Endothelial cell of hepatic sinusoid (primary cell): ENCODE measurements around the gene SGCE.

Experiments used
- in situ Hi-C: cut with HindIII; loops from 2 replicates; pipeline ENCODE4 v1.10.0; 2017; ENCODE audit warnings: low sequenced_read_pairs

Gene SGCE

DNA sequence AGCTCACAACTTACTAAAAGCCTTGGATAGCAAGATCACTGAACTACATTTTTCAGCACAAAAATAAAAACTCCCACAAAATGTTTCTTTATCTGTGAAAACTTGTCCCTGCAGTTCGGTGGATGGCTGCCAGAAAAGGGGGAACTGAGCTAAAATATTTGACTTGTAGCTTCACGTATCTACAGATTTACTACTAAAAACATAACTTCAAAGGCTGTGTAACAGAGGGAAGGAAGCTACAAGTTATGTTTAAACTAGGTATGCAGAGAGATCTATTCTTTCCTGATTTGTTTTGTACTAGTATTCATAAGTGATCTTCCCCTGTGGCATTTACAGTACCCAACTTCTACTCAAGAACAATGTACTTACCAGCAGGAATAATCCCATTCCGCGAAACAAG, 25.1 kb downstream of the SGCE start:
- in situ Hi-C loops: no loop called here

DNA sequence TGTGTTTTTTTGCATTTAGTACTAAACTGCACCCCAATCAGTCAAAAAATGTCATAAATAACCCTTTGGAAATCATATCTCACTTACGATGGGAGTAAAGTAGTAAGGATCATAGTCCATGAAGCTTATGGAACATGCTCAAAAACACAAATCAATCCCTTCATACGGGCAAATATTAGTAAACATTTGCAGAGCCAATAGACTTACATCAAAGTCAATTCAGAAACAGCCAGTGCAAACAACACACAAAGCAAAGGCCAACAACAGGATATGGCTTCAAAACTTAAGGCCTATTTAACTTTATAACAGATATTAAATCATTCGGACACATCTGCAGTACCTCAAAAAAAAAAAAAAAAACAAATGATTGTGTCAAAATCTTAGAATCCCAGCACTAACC, 32.1 kb downstream of the SGCE start:
- in situ Hi-C loops: no loop called here

DNA sequence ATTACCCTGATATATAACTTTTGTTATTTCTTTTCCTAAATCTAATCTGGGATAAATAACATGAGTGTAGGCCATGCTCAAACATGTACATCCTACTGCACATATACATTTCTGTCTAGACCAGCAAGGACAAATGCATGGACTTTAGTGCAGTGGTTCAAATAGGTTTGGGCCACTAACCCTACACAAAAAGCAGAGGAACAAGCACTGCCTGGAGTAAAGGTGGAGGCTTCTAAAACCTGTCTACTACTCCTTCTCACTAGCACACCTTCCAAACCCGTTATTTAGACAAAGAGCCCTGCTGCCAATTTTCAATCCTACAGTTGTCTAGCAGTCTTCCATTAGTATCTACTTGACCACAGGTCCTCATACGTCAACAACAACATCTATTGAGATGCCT, 34.8 kb downstream of the SGCE start:
- in situ Hi-C loops: no loop called here

DNA sequence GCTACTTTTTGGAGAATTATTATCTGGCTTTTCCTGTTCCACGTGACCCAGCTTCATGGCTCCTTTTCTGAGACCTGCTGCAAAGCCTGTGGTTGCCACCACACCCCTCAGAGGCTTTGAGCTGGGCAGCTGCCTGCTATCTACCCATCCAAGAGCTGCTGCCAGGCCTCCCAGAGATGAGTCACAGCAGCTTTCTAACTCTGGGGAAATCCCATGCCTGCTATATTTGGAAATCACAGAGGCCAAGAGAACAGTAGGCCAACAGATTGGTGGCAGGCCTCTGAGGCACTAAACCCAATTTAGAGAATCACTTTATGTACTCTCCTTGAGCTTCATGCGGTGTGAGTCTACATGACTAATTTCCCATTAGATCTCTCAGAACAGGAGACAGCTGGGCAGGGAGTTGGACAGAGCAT, 35.2 kb downstream of the SGCE start:
- in situ Hi-C loops: no loop called here

DNA sequence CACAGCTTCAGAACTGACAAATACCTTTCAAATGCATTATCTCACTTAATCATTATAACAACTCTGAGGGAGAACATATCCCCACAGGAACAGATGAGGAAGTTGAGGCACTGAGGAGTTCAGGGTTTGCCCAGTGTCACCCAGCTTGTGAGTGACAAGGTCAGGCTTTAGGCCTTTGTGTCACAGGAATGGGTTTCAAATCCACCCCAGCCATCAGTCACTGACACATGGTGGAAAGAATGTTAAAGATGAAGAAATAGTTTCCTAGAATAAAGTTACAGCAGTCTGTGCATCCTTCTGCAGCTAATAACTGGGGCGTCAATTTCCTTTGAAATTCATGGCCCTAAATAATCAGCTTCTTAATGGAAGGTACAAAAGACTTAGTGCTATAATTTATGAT, 37.8 kb downstream of the SGCE start:
- in situ Hi-C loops: no loop called here

DNA sequence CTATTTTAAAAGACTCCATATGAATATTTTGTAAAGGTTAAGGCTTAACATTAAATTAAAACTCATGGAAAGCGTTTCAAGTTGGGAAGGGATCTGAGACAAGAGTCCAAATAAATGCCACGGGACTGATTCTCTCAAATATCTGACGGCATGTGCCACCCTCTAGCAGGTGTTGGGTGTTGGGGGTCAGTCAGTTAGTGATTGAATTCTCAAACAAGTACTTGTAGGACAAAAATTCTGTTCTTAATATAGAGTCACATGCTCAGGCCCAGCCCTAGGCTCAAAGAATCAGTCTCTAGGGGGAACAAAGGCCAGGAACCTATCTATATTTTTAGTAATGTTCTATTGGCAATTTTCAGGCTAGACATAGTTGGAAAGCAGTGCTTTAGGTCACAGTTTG, 39.1 kb downstream of the SGCE start:
- in situ Hi-C loops: no loop called here

DNA sequence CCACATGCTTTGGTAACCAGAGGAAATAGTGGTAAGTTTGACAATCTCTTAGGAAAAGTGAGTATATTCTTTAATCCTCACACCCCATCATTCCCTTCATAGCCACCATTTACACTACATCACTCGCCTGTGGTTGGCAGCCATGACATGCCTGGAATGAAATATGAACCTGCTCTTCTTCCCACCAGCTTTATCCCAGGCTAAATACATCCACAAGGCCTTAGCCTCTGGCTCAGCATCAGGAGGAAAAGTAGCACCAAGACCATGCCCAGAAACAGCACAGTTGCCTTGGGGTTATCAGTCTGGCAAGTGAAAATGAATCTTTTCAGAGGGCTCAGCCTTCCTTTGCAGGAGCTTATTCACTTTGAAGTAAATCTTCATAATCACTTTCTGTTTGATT, 40.3 kb downstream of the SGCE start:
- in situ Hi-C loops: no loop called here

DNA sequence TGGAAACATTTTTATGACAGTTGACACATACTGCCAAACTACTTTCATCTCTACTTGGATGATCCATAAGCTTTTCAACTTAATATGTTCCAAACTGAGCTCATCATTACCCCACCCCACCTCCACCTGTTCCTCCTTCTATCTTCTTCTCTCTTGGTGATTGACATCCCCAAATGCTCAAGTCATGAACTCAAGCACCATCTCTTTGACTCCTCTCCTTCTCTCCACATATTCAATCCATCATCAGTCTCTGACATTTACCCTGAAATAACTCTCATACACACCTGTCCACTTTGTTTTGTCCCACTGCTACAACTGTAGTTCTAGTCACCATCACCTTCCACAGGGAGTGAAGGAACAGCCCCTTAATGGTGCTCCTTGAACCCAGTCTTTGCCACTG, 43.3 kb downstream of the SGCE start:
- in situ Hi-C loops: no loop called here

DNA sequence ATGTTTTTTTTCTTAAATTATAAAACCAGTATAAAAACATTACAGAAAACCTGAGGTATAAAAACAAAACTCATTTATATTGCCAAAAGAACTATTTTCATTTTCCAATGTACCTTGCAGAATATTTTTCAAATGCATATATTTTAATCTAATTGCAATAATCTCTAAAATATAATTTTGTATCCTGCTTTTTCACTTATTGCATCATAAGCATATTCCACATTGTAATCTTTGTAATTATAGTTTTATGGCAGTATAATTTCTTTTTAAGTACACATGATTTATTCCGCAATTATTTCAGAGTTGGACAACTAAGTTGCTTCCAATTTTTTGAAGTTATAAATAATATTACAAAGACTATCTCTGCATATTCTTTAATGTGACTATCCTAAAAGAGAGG, 43.7 kb downstream of the SGCE start:
- in situ Hi-C loops: no loop called here

DNA sequence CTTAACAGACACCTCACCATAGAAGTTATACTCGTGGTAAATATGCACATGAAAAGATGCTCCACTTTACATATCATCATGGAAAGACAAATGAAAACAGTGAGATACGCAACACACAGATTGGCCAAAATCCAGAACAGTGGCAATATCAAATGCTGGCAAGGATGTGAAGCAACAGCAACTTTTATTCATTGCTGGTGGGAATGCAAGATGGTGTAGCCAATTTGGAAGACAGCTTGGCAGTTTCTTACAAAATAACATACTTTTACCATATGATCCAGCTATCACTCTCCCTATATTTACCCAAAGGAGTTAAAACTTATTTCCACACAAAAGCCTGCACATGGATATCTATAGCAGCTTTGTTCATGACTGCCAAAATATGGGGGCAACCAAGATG, 46.4 kb downstream of the SGCE start:
- in situ Hi-C loops: no loop called here

DNA sequence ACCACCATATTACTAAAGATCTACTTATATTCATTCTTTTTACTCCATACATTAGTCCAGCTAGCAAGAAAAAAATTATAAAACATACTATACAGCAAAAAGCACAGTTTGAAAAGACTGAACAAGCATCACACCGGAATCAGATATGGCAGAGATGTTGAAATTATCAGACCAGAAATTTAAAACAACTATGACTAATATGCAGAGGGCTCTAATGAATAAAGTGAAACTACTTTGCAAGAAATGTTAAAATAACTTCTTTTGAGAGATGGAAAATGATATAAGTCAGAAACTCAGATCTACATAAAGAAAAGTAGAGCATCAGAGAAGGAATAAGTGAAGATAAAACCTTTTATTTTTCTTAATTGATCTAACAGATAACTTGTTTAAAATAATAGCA, 50.9 kb downstream of the SGCE start:
- in situ Hi-C loops: no loop called here

DNA sequence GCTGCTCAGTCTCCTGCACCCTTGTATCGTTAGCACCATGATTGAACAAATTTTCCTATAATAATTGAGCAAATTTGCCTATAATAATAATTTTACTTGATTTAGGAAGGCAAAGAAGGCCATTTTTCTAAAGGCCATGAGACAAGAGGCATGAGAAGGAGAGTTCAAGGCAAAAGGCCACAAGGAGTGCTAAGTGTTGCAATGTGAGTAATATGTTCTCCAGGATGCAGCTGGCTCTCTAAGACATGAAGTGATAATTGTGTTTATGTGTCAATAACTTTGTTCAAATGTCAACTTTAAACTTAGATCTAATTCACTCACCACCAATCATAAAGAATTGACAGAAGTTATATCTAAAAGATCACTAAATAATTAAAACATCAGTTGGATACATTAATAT, 53.8 kb downstream of the SGCE start:
- in situ Hi-C loops: no loop called here

DNA sequence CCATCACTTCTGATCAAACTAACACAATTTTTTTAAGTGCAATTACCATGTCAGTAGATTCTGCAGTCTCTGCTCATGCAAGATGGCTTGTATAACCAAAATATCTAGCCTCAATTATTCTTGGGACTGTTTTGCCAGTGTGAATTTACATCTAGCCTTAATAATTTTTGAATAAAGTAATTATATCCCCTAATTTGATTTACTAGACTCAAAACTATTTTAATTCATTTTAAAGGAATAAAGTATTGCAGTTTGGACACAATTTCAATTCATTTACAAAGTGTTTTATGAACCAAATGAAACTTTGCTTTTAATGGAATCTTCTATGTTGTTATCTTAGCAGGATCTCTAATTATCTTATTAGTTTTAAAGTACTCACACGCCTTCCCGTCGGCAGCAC, 55.7 kb downstream of the SGCE start:
- in situ Hi-C loops: no loop called here

DNA sequence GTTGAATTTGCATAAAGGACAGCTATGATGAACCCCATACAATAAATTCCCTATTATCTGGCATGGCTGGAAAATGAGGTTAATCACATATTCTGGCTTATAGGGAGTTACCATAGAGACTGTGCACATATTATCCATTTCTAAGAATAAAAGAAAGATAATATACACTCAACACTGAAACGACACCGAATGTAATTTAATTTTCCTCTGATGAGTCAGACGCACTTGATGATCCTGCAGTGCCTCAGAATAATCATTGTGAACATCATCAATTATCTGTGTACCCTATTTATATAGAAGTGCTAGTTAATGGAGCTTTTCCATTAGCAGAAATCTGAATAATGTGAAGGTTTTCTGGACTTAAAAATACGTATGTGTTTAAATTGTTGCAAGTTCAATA, 60.2 kb downstream of the SGCE start:
- in situ Hi-C loops: no loop called here

DNA sequence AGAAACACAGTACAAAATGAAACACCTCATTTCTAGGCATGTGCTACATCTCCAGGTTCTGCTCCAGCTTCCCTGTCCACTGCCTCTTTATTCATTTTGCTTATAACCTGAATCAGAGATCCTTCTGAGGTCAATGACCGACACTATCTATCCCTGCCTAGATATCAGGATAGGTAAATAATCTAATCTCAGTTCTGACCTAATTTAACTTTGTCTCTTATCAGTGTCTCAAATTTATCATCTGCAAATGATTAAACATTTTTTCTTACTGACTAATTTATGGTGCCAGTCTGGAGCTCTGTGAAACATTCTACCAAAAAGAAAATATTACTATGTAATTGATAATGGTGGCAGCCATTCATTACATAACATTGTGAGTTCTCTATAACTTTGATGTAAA, 61.1 kb downstream of the SGCE start:
- in situ Hi-C loops: no loop called here

DNA sequence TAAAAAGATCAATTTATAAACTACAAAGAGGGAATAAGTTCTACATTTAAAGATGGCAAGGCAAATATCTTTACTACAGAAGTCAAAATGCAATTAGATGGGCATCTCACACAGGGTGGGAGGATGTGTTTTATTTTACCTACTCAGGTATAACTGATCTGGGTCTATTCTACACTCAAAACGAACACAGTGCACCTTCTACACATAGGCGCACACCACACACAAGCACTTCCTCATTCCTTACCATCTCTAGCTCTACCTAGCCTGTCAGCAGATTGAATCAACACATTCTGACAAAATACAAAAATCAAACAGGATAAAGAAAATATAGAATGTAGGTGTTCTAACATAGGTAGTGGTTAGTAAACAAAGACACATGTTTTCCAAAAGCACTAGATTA, 64.8 kb downstream of the SGCE start:
- in situ Hi-C loops: no loop called here

DNA sequence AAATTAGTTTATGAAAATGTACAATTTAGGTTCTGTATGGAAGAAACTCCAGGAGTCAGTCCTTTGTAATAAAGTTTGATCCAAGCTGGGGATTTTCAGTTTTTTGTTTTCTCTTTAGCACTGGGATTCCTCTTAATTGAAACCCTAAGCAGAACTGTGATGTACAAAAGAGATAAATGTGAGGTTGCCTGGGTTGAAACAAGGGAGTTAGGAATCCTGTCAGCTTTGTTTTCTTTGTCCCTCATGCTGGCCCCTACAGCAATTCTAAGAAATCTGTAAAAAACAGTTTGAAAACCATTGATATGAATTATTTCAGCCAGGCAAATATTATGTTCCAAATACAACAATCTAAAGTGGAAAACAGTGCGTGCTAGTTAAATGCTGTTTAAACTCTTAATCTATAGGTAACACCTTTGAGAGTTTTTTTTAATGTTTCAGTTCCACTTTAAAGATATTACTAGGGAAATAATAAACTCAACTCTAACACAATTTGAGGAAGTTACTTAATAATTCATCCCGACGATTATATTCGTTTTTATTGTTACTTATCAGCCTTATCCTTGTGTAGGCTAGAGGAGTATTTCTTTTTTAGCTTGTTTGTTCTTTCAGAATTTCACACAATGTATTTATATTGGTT, 65.3 kb downstream of the SGCE start:
- in situ Hi-C loops: no loop called here

DNA sequence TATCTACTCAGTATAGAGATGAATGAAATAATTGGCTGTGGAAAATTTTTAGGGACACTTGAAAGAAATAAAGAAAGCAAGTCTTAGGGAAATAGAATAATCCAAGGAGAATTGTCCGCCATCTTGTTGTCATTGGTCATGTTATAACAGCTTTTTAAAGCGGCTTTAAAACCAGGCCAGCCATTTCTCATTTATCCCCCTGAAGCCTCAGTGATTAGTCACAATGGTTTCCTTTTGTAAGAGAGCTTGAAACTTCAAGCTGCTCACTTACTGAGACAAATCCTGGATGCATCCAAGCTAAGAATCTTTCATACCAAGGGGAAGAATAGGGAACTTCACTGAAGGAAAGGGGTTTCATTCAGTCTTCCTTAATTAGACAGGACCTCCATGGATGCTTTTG, 67.9 kb downstream of the SGCE start:
- in situ Hi-C loops: no loop called here

DNA sequence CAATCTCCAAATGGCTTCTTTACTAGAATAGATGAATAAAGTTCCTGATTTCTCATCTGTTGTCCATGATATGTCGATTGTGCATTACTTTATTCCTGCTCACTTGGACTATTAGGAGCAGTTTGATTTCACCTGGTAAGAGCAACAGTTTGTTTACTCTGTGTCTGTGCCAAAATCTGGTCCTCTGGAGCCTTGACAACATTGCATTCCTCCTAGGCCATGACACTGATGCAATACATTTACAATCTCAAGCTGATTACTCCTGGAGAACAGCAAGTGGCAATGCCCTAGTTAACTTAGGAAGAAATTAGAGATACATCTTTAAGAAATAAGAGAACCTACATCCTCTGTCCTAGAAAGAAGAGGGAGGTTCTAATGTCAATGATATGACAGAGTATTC, 71.8 kb downstream of the SGCE start:
- in situ Hi-C loops: no loop called here

DNA sequence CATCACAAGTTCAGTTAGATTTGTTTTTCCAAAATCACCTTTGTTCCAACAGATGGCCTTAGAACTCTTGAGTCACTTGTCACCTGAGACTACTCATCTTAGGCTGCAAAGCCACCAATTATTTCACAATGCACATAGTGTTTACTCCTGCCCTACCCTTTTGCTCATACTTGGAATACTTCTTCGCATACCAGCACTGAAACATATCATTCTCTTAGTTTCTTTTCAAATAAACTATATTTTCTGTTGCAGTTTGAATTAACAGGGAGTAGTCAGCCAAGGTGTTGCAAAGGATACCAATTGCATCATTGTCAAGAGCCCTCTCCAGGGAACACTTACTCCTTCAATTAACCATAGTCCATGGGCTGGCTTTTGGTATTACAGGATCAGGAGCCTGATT, 75.3 kb downstream of the SGCE start:
- in situ Hi-C loops: no loop called here

DNA sequence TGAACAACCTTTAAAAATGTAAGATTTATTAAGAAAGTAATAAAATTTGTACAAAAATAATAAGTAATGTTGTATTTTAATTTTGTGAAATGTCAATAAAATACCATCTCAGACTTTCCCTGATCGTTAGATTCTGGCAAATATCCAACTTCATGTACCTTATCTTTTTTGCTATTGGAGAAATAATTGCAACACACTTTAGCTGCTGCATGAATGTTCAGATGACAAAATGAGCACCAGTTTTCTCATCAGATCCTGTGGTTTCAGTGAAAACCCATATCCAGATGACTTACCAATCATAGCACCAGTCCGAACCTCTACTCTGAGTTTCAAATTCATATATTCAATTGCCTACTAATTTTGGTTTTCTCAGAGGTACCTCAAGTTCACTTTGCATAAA, 76.5 kb downstream of the SGCE start:
- in situ Hi-C loops: no loop called here

DNA sequence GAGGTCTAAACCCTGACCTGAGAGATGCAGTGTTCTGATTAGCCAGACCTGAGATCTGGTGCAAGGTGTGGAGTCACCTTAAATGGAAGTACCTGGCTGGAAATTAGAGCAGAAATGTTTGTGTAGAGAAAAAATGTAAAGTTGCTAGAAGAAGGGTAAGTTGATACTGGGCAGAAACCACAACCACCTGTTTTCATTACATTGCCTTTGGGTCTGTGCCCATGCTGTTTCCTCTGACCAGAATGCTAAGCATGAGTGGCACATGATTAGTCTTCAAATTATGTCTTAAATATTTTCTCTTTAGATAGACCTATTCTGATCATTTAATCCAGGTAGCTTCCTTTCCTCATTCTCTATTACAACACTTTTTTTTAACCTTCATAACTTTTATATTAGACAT, 77.3 kb downstream of the SGCE start:
- in situ Hi-C loops: no loop called here

DNA sequence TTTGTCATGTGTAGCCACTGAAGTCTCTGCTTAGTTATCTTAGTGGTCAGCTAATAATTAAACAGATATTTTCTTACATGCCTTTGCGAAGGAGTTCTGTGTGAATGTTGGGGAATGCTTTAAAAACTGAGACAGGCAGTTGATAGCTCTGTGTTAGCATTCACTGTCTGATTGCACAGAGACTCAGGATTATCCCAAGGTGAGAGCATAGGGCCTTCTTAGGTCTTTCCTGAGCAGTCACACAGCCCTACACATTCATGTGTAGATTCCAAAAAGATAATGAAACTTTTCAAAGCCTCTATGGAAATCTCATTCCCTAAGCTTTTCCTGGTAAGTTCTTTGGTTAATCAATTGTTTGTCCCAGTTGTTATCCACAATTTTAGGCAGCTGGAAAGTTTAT, 78.6 kb downstream of the SGCE start:
- in situ Hi-C loops: no loop called here

DNA sequence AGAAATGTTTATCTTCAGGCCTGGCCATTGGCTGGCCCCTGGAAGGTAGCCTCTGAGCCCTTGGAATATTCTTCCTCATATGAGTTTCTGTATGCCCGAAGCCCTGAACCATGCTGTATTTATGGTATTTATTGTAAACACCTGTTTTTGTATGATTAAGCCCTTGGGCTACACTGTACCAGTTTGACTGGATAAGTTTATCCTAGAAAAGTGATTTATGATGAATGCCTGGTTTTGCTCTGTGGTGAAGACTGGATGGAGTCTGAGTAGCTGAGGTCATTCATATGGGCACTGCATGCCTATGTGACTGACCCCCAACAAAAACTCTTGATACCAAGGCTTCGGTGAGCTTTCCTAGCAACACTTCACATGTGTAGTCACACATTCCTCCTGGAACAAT, 79.6 kb downstream of the SGCE start:
- in situ Hi-C loops: no loop called here
